ENCODE results near the gene PLCH2. TPM values are rescaled to one million over a fixed set of nuclear protein-coding genes. Genes with fewer than 3 reads are reported as not detected.

Gene PLCH2
- total and polyA plus RNA-seq, 9 of the 15 experiments (the other 6 are each of a cell fraction or from before 2014, with no cell fraction given): 0.16 TPM; not detected in 8

DNA sequence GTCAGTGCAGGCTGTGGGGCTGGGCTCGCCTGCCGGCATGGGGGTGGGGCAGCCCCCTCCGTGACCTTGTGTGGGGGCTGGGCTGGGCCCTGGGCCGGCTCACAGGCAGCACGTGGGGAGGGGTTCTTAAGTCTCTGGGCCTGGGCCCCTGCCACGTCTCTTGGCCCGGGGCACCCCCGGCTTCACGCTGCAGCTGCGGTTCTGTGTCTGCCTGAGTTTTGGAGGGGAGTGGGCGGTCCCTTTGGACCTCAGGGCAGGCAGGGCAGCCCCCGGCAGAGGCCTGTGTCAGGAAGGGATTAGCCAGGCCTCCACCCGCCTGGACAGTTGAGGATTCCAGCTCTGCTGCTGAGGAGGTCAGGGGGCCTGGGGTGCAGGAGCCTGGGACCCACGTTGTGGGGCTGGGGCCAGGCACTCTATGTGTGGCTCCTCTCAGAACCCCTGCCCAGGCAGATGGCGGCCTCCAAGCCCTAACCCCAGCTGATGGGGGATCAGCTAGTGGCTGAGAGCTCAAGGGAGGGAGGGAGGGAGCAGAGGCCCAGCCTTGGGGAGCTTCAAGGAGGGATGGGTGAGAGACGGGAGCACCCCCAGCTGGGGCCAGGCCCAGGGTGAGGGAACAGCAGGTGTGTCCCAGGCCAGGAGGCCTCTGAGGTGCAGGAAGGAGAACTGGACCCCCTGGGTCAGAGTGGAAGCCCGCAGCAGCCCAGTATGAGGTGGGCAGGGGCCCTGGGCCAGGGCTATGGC, 1.8 kb upstream of the PLCH2 start:
- Histone ChIP-seq H3K9ac (ENCODE audit: insufficient read depth in 1 of 2, low read depth in 2 of 2, low read length in 2 of 2) (peak overlapping the region in 1 of 2 experiments; percentile 76; a peak in 2 of 4 replicates), H3K79me2 (ENCODE audit: control insufficient read depth, insufficient read depth, low read length) (no peaks in the 10 kb centered on the region), H3K9me3 (replicated peaks; ENCODE audit: control insufficient read depth, insufficient read depth, low read depth, low read length) (no peaks in the 10 kb centered on the region), H3K4me3 (no peak overlapping the region), H3K4me2 (ENCODE audit: insufficient read depth, low read length) (no peak overlapping the region), H3K9me1 (ENCODE audit: control insufficient read depth, insufficient read depth, low read length) (no peaks in the 10 kb centered on the region), H4K20me1 (replicated peaks; ENCODE audit: control insufficient read depth, insufficient read depth, low read length) (peaks cover 33% of the 10 kb centered on the region), H3K36me3 (ENCODE audit: control insufficient read depth, insufficient read depth, low read length) (no peaks in the 10 kb centered on the region), H3K4me1 (replicated peaks in 1 of 2; ENCODE audit: control insufficient read depth in 2 of 2, insufficient read depth in 2 of 2, low read length in 2 of 2) (peaks cover 0 to 90% of the 10 kb centered on the region in 2 experiments; a peak in 2 of 5 replicates), H2AFZ (ENCODE audit: low read depth, low read length) (no peak overlapping the region), H3K27ac (ENCODE audit: extremely low read depth, low read depth, low read length) (no peak overlapping the region), H3K27me3 (ENCODE audit: control insufficient read depth in 2 of 2, insufficient read depth in 2 of 2, low read length in 2 of 2) (peaks cover 9 to 78% of the 10 kb centered on the region in 2 experiments; a peak in 3 of 5 replicates)
- in situ Hi-C loops (cut with MboI) (no loop called here), intact Hi-C loops (cut with micrococcal nuclease) (no loop called here)
- no TSS peak for BruUV-seq (replicated peaks)
- peak in 2 of 4 experiments; percentile 51 to 53 for DNase-seq (ENCODE audit: extremely low read depth in 1 of 4, low spot score in 3 of 4)
- no peak for FAIRE-seq
- TF ChIP-seq, protein P1, sequence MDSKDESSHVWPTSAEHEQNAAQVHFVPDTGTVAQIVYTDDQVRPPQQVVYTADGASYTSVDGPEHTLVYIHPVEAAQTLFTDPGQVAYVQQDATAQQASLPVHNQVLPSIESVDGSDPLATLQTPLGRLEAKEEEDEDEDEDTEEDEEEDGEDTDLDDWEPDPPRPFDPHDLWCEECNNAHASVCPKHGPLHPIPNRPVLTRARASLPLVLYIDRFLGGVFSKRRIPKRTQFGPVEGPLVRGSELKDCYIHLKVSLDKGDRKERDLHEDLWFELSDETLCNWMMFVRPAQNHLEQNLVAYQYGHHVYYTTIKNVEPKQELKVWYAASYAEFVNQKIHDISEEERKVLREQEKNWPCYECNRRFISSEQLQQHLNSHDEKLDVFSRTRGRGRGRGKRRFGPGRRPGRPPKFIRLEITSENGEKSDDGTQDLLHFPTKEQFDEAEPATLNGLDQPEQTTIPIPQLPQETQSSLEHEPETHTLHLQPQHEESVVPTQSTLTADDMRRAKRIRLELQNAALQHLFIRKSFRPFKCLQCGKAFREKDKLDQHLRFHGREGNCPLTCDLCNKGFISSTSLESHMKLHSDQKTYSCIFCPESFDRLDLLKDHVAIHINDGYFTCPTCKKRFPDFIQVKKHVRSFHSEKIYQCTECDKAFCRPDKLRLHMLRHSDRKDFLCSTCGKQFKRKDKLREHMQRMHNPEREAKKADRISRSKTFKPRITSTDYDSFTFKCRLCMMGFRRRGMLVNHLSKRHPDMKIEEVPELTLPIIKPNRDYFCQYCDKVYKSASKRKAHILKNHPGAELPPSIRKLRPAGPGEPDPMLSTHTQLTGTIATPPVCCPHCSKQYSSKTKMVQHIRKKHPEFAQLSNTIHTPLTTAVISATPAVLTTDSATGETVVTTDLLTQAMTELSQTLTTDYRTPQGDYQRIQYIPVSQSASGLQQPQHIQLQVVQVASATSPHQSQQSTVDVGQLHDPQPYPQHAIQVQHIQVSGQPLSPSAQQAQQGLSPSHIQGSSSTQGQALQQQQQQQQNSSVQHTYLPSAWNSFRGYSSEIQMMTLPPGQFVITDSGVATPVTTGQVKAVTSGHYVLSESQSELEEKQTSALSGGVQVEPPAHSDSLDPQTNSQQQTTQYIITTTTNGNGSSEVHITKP (IDR thresholded peaks at IDR 0.05; ENCODE audit: partially characterized antibody): peak; percentile 85
- TF ChIP-seq, protein P2, sequence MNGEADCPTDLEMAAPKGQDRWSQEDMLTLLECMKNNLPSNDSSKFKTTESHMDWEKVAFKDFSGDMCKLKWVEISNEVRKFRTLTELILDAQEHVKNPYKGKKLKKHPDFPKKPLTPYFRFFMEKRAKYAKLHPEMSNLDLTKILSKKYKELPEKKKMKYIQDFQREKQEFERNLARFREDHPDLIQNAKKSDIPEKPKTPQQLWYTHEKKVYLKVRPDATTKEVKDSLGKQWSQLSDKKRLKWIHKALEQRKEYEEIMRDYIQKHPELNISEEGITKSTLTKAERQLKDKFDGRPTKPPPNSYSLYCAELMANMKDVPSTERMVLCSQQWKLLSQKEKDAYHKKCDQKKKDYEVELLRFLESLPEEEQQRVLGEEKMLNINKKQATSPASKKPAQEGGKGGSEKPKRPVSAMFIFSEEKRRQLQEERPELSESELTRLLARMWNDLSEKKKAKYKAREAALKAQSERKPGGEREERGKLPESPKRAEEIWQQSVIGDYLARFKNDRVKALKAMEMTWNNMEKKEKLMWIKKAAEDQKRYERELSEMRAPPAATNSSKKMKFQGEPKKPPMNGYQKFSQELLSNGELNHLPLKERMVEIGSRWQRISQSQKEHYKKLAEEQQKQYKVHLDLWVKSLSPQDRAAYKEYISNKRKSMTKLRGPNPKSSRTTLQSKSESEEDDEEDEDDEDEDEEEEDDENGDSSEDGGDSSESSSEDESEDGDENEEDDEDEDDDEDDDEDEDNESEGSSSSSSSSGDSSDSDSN (IDR thresholded peaks at IDR 0.05; ENCODE audit: borderline replicate concordance in 1 of 2, low read depth in 2 of 2, low read length in 2 of 2): 0 out of 4 replicates have a peak, but pooled peaks of 1 of the 2 experiments have one; percentile 20
- no peak for TF ChIP-seq ARID2 (IDR thresholded peaks at IDR 0.05)
- POLR2A ChIA-PET: no interaction called here
- ATAC-seq: no peak
- CTCF ChIA-PET (ENCODE audit: low intra/inter-chr PET ratio): no interaction called here
- 12% methylated on average over 17 of the region's 17 CpGs for WGBS (ENCODE audit: insufficient coverage, low coverage, missing lambda C conversion rate)
